Measurements from ENCODE around the gene LOXHD1.
A peak's percentile ranks its signal among the peaks of the same experiment; 100 is the strongest.

LOXHD1 gene

DNA sequence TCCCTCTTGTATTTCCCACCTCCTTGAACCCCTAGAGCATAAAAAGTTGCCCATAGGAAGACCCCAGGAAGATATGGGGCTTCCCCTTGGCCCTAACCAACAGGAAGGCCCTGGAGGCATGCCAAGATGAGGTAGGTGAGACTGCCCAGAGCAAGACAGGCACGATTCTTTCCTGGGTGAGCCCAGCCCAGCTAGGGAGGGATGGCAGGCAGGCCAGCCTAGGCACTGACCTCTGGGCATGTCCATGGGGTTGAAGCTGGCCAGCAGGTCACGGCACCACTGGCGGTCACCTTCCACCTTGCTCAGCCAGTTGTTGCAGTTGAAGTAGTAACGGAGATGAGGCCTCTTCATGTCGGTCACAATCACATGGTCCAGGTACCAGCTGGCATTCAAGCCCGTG, 17.6 kb downstream of the LOXHD1 start:
- DNase-seq (ENCODE audit: low read depth in 1 of 2, low spot score in 1 of 2), result no peak
- Histone ChIP-seq H3K27ac (replicated peaks) (no peak overlapping the region), H3K4me3 (replicated peaks; ENCODE audit: insufficient read depth, low read length) (no peak overlapping the region), H3K27me3 (ENCODE audit: insufficient read depth, poor library complexity, severe bottlenecking) (peaks cover 5% of the 10 kb centered on the region)
- TF ChIP-seq POLR2AphosphoS5 (IDR thresholded peaks at IDR 0.05; ENCODE audit: low read depth), result no peak
- TF ChIP-seq CTCF (IDR thresholded peaks at IDR 0.05; ENCODE audit: insufficient read depth, low read length), result no peak
- TF ChIP-seq SPI1 (IDR thresholded peaks at IDR 0.05; ENCODE audit: borderline replicate concordance, low read depth), result no peak
- no peak for TF ChIP-seq GABPA (IDR thresholded peaks at IDR 0.05; ENCODE audit: low read depth)
- TF ChIP-seq, protein P1, sequence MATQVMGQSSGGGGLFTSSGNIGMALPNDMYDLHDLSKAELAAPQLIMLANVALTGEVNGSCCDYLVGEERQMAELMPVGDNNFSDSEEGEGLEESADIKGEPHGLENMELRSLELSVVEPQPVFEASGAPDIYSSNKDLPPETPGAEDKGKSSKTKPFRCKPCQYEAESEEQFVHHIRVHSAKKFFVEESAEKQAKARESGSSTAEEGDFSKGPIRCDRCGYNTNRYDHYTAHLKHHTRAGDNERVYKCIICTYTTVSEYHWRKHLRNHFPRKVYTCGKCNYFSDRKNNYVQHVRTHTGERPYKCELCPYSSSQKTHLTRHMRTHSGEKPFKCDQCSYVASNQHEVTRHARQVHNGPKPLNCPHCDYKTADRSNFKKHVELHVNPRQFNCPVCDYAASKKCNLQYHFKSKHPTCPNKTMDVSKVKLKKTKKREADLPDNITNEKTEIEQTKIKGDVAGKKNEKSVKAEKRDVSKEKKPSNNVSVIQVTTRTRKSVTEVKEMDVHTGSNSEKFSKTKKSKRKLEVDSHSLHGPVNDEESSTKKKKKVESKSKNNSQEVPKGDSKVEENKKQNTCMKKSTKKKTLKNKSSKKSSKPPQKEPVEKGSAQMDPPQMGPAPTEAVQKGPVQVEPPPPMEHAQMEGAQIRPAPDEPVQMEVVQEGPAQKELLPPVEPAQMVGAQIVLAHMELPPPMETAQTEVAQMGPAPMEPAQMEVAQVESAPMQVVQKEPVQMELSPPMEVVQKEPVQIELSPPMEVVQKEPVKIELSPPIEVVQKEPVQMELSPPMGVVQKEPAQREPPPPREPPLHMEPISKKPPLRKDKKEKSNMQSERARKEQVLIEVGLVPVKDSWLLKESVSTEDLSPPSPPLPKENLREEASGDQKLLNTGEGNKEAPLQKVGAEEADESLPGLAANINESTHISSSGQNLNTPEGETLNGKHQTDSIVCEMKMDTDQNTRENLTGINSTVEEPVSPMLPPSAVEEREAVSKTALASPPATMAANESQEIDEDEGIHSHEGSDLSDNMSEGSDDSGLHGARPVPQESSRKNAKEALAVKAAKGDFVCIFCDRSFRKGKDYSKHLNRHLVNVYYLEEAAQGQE (IDR thresholded peaks at IDR 0.05; ENCODE audit: insufficient replicate concordance, low read depth), result no peak

GRCh38 chr18:46636040-46636630, 20.9 kb downstream of the LOXHD1 start:
- Histone ChIP-seq H3K4me3 (replicated peaks; ENCODE audit: insufficient read depth, low read length) (no peak overlapping the region), H3K27ac (replicated peaks) (no peak overlapping the region), H3K27me3 (ENCODE audit: insufficient read depth, poor library complexity, severe bottlenecking) (peaks cover 2% of the 10 kb centered on the region)
- TF ChIP-seq, protein P1 (IDR thresholded peaks at IDR 0.05; ENCODE audit: insufficient replicate concordance, low read depth), result no peak
- TF ChIP-seq CTCF (IDR thresholded peaks at IDR 0.05; ENCODE audit: insufficient read depth, low read length) (no peak), POLR2AphosphoS5 (IDR thresholded peaks at IDR 0.05; ENCODE audit: low read depth) (no peak), SPI1 (IDR thresholded peaks at IDR 0.05; ENCODE audit: borderline replicate concordance, low read depth) (no peak), GABPA (IDR thresholded peaks at IDR 0.05; ENCODE audit: low read depth) (no peak)
- no peak for DNase-seq (ENCODE audit: low read depth in 1 of 2, low spot score in 1 of 2)

DNA sequence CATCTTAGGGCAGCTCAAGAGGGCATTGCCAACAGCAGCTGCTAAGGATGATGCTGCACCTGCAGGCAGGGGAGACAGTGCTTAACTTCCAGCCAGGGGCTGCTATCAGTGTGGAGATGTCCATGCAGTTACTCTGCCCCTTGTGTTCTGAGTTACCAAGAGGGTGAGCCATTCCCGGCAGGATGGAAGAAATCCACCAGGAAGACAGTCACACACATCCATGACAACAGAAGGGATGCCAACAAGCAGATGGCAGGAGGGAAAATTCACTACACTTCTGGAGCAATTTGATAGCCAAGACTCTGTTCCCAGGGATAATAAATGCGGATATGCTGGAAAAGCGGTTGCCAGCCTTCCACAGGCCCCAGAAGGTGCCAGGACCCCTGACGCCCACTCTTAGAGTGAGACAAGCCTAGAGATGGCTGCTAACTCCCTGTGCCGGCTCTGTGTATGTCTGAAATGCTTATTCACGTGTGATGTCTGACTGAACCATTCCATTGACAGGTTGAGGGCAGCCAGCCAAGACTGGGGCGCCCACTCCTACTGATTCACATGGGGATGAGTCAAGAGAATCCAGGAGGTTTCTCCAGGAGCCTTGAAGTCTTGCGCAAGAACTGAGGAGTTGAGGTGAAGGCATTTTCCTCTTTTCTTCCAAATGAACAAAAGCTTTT, 24.5 kb downstream of the LOXHD1 start:
- no peak overlapping the region for H3K27ac ChIP-seq (replicated peaks)
- H3K4me3 ChIP-seq (replicated peaks; ENCODE audit: insufficient read depth, low read length), result no peak overlapping the region
- no peaks in the 10 kb centered on the region for H3K27me3 ChIP-seq (ENCODE audit: insufficient read depth, poor library complexity, severe bottlenecking)
- no peak for TF ChIP-seq CTCF (IDR thresholded peaks at IDR 0.05; ENCODE audit: insufficient read depth, low read length)
- TF ChIP-seq, protein P1 (IDR thresholded peaks at IDR 0.05; ENCODE audit: insufficient replicate concordance, low read depth), result no peak
- no peak for TF ChIP-seq GABPA (IDR thresholded peaks at IDR 0.05; ENCODE audit: low read depth)
- TF ChIP-seq SPI1 (IDR thresholded peaks at IDR 0.05; ENCODE audit: borderline replicate concordance, low read depth), result no peak
- no peak for TF ChIP-seq POLR2AphosphoS5 (IDR thresholded peaks at IDR 0.05; ENCODE audit: low read depth)
- DNase-seq (ENCODE audit: low read depth in 1 of 2, low spot score in 1 of 2), result peak in 1 of 2 experiments; percentile 17
